GM19035 (cell line): ENCODE data around the gene GRAMD4.

Source experiments
- ATAC-seq: cut with Tn5 transposase; IDR thresholded peaks from one replicate; pipeline ENCODE4 v1.9.1; 2021; ENCODE audit not compliant: unreplicated experiment

GRAMD4 gene

GRCh38 chr22:46668116-46668515 lies 47.9 kb downstream of the GRAMD4 start:
- no peak for ATAC-seq

- no peak for ATAC-seq
These were observed 49.0 kb downstream of the GRAMD4 start for GRCh38 chr22:46669201-46669600.

GRCh38 chr22:46671824-46672432 lies 51.7 kb downstream of the GRAMD4 start:
- ATAC-seq = no peak

GRCh38 chr22:46672731-46673130 lies 52.5 kb downstream of the GRAMD4 start:
- no peak for ATAC-seq

GRCh38 chr22:46673205-46673604 lies 53.0 kb downstream of the GRAMD4 start:
- ATAC-seq = no peak

GRCh38 chr22:46673662-46674236 lies 53.6 kb downstream of the GRAMD4 start:
- no peak for ATAC-seq

- ATAC-seq = no peak
These were observed 54.2 kb downstream of the GRAMD4 start for GRCh38 chr22:46674367-46674781.

- no peak for ATAC-seq
These were observed 54.7 kb downstream of the GRAMD4 start for GRCh38 chr22:46674906-46675305.

GRCh38 chr22:46675479-46675878 lies 55.3 kb downstream of the GRAMD4 start:
- no peak for ATAC-seq

- no peak for ATAC-seq
These were observed 55.8 kb downstream of the GRAMD4 start for GRCh38 chr22:46675938-46676337.

- ATAC-seq = no peak
These were observed 56.3 kb downstream of the GRAMD4 start for GRCh38 chr22:46676479-46676878.

GRCh38 chr22:46676881-46677280 lies 56.7 kb downstream of the GRAMD4 start:
- ATAC-seq = no peak

GRCh38 chr22:46677323-46678002 lies 57.3 kb downstream of the GRAMD4 start:
- ATAC-seq = no peak

GRCh38 chr22:46678003-46678657 lies 57.9 kb downstream of the GRAMD4 start:
- ATAC-seq = no peak

GRCh38 chr22:46678785-46679700 lies 58.9 kb downstream of the GRAMD4 start:
- no peak for ATAC-seq

- no peak for ATAC-seq
These were observed 59.6 kb downstream of the GRAMD4 start for GRCh38 chr22:46679706-46680269.

GRCh38 chr22:46681010-46681409 lies 60.8 kb downstream of the GRAMD4 start:
- ATAC-seq = no peak

- ATAC-seq = no peak
These were observed 62.0 kb downstream of the GRAMD4 start for GRCh38 chr22:46682011-46682731.

GRCh38 chr22:46684706-46685105 lies 64.5 kb downstream of the GRAMD4 start:
- peak; percentile 68 for ATAC-seq
